Kidney (tissue), 14 donors: ENCODE results near the gene TEP1. TPM values are rescaled to one million over a fixed set of nuclear protein-coding genes. Genes with fewer than 3 reads are reported as not detected.

Experiments used
- DNase-seq, 5 donors: peaks; one replicate each; pipeline ENCODE4 v3.0.0-alpha.2; 2013 to 2020
- FAIRE-seq: peaks from 2 replicates; lab custom pipeline; 2012; peaks lifted over from hg19 to GRCh38; lab: Jason Lieb, UNC
- H3K27ac ChIP-seq, 2 donors: one replicate each; pipeline ENCODE4 v1.7.0; 2013; ENCODE audit warnings: low read depth in 2 of 2, low read length in 2 of 2, inconsistent platforms in 1 of 2
- H3K27me3 ChIP-seq: one replicate; pipeline ENCODE4 v1.7.1; 2013; ENCODE audit warnings: low read length, inconsistent platforms; ENCODE audit not compliant: control insufficient read depth, insufficient read depth
- H3K36me3 ChIP-seq, 3 donors: one replicate each; pipeline versions ENCODE4 v1.7.0 to v1.7.1; 2013; ENCODE audit warnings: low read length in 3 of 3, control low read depth in 1 of 3, inconsistent platforms in 1 of 3; ENCODE audit not compliant: insufficient read depth in 3 of 3, control insufficient read depth in 2 of 3
- H3K4me1 ChIP-seq, 3 donors: one replicate each; pipeline versions ENCODE4 v1.7.0 to v1.7.1; 2013; ENCODE audit warnings: low read length in 3 of 3, inconsistent platforms in 1 of 3, low read depth in 1 of 3; ENCODE audit not compliant: control insufficient read depth in 2 of 3, insufficient read depth in 2 of 3
- H3K4me3 ChIP-seq, 3 donors: one replicate each; pipeline versions ENCODE4 v1.7.0 to v1.8.1; 2013; ENCODE audit warnings: low read length in 3 of 3, control low read depth in 1 of 3, inconsistent platforms in 1 of 3
- H3K9ac ChIP-seq, 3 donors: one replicate each; pipeline versions ENCODE4 v1.7.0 to v1.7.1; 2013; ENCODE audit warnings: low read length in 3 of 3, control low read depth in 1 of 3, inconsistent platforms in 1 of 3
- H3K9me3 ChIP-seq, 3 donors: one replicate each; pipeline versions ENCODE4 v1.7.0 to v1.7.1; 2013; ENCODE audit warnings: low read length in 3 of 3, control low read depth in 1 of 3, inconsistent platforms in 1 of 3; ENCODE audit not compliant: control insufficient read depth in 2 of 3, insufficient read depth in 1 of 3
- CTCF ChIP-seq: IDR thresholded peaks from 3 replicates; pipeline ENCODE4 v1.5.1; 2012; ENCODE audit warnings: mild to moderate bottlenecking, moderate library complexity, borderline replicate concordance; ENCODE audit not compliant: insufficient read depth; ENCODE audit errors: extremely low read depth
- intact Hi-C: fragments of 100-400 bp; cut with DNase I; formaldehyde crosslinking; loops from one replicate; pipeline ENCODE4 v1.11.1; 2022
- polyA plus RNA-seq: library from polyadenylated mRNA; stranded (reverse); fragments of 350-450 nt; fragmentation: Illumina TruSeq; extraction: RNeasy Lipid Tissue Mini Kit (QIAGEN cat#74804); gene quantifications from one replicate; pipeline ENCODE4 v1.2.3, GENCODE V29; 2014; ENCODE audit warnings: low read depth, low replicate concordance; ENCODE audit not compliant: insufficient read depth
- total RNA-seq: library from RNA; stranded (reverse); fragmentation: NEBNext Ultra II Directional; extraction: Animal tissue kit (Norgen Biotek cat#: 25700); gene quantifications from one replicate; pipeline ENCODE4 v1.2.1, GENCODE V29; 2021
- donor health status: control.
- donor health status: control.
- donor health status: control.
- donor health status: control.
- donor health status: control.
- donor health status: DM: yes; HTN: yes; CAD: no.
- donor health status: Normal renal cell carcinoma (clear cell type).

TEP1 gene
- total and polyA plus RNA-seq, 2 donors from 2014 or later = 11.2 to 45.2 TPM

- intact Hi-C loops = no loop called here
- no peak for TF ChIP-seq CTCF
- H3K36me3 ChIP-seq = no peaks in the 10 kb centered on the region
- no peak overlapping the region for H3K27ac ChIP-seq
- H3K4me1 ChIP-seq = peaks cover 0 to 2% (median 0%) of the 10 kb centered on the region in 3 donors
- no peaks in the 10 kb centered on the region for H3K9me3 ChIP-seq
- FAIRE-seq = no peak
- H3K9ac ChIP-seq = no peak overlapping the region
- no peak overlapping the region for H3K4me3 ChIP-seq
- no peak for DNase-seq
- no peaks in the 10 kb centered on the region for H3K27me3 ChIP-seq
These were observed 11.6 kb upstream of the TEP1 start for GRCh38 chr14:20424851-20425250.

DNA sequence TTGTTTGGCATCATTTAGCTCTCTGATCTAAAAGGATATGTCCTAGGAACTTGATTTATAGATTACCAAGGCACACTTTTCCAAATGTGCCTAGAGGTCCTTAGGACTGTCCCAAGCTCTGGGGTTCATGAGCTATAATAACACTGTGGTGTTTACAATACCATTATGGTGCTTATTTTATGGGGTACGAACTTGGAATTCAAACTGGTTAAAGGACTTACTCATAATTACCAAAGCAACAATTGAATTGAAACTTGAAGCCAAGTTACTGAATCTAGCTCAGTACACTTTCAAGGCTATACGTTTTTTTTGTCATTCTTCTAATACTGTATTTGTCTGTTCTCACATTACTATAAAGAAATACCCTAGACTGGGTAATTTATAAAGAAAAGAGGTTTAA is 9.6 kb upstream of the TEP1 start:
- FAIRE-seq = no peak
- no peak for DNase-seq
- H3K4me1 ChIP-seq = no peaks in the 10 kb centered on the region
- no peak for TF ChIP-seq CTCF
- no peaks in the 10 kb centered on the region for H3K36me3 ChIP-seq
- no peaks in the 10 kb centered on the region for H3K27me3 ChIP-seq
- H3K27ac ChIP-seq = no peak overlapping the region
- no peak overlapping the region for H3K9ac ChIP-seq
- intact Hi-C loops = no loop called here
- no peak overlapping the region for H3K4me3 ChIP-seq
- no peaks in the 10 kb centered on the region for H3K9me3 ChIP-seq

GRCh38 chr14:20421267-20421666 is 8.0 kb upstream of the TEP1 start:
- no peak for TF ChIP-seq CTCF
- no peak overlapping the region for H3K9ac ChIP-seq
- intact Hi-C loops = no loop called here
- no peaks in the 10 kb centered on the region for H3K27me3 ChIP-seq
- FAIRE-seq (no peak), DNase-seq (no peak)
- H3K27ac ChIP-seq = no peak overlapping the region
- H3K4me1 ChIP-seq = no peaks in the 10 kb centered on the region
- H3K36me3 ChIP-seq = no peaks in the 10 kb centered on the region
- H3K9me3 ChIP-seq = no peaks in the 10 kb centered on the region
- no peak overlapping the region for H3K4me3 ChIP-seq

DNA sequence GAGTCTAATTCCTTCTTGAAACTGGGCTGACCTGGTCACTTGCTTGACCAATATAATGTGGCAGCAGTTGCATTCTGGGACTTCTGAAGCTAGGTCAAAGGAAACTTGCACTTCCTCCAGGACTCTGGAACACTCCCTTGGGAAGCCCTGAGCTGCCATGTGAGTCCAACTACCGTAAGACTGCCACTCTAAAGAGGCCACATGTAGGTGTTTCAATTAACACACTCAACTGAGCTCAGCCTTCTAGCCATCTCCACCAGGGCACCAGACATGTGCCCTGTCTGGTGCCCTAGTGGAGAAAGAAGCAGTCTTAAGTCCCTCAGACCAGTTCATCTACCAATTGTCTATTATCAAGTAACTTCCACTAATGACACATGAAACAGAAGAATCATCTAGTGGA is 6.1 kb upstream of the TEP1 start:
- intact Hi-C loops = loop anchor here (10.0 kb wide), 1 partner anchor 185 kb away; no protein-coding TSS in a partner anchor
- Histone ChIP-seq H3K27ac (no peak overlapping the region), H3K36me3 (no peaks in the 10 kb centered on the region), H3K9ac (no peak overlapping the region), H3K27me3 (no peaks in the 10 kb centered on the region), H3K9me3 (no peaks in the 10 kb centered on the region), H3K4me3 (no peak overlapping the region), H3K4me1 (peaks cover 0 to 3% (median 0%) of the 10 kb centered on the region in 3 donors)
- DNase-seq (no peak), FAIRE-seq (no peak)
- no peak for TF ChIP-seq CTCF
